ENCODE data around the gene CCDC169. TPM values are rescaled to one million over a fixed set of nuclear protein-coding genes. Genes with fewer than 3 reads are reported as not detected.

The CCDC169 gene
- total RNA-seq, 1 experiment from 2014 or later, result not detected

- DNase-seq (ENCODE audit: low read depth, low spot score) (no peak), ATAC-seq (no peak)
- H3K36me3 ChIP-seq (ENCODE audit: control insufficient read depth in 1 of 2, insufficient read depth in 2 of 2, low read length in 2 of 2), result no peaks in the 10 kb centered on the region
- H4K20me1 ChIP-seq (ENCODE audit: insufficient read depth), result no peaks in the 10 kb centered on the region
- no peak overlapping the region for H3K9ac ChIP-seq (ENCODE audit: low read length)
- H3K27me3 ChIP-seq (ENCODE audit: insufficient read depth, low read length), result no peaks in the 10 kb centered on the region
- no peaks in the 10 kb centered on the region for H3K4me1 ChIP-seq (ENCODE audit: control insufficient read depth in 1 of 2, insufficient read depth in 2 of 2, low read length in 2 of 2)
- intact Hi-C loops (cut with micrococcal nuclease), result no loop called here
- H3K79me2 ChIP-seq (ENCODE audit: insufficient read depth, low read length), result no peaks in the 10 kb centered on the region
- CTCF ChIA-PET, result no interaction called here
- POLR2A ChIA-PET, result no interaction called here
- H3K9me3 ChIP-seq (ENCODE audit: control insufficient read depth in 1 of 2, insufficient read depth in 1 of 2, low read depth in 1 of 2, low read length in 2 of 2), result peaks cover 0 to 26% of the 10 kb centered on the region in 2 experiments; a peak in 2 of 4 replicates
- no peak overlapping the region for H3K27ac ChIP-seq (ENCODE audit: low read depth, low read length)
- H3K4me2 ChIP-seq (ENCODE audit: low read length), result no peak overlapping the region
- no peak overlapping the region for H3K4me3 ChIP-seq (replicated peaks in 1 of 2; ENCODE audit: low read depth in 1 of 2, low read length in 2 of 2)
- RAD21 ChIA-PET (ENCODE audit: low non-redundant PET in 1 of 2, low total read pairs in 2 of 2, uncharacterized antibody in 2 of 2, unreplicated experiment in 2 of 2), result no interaction called here
- H3K9me2 ChIP-seq (ENCODE audit: insufficient read depth), result no peaks in the 10 kb centered on the region
- no peak for TF ChIP-seq MAX (IDR thresholded peaks at IDR 0.05)
- TF ChIP-seq EZH2phosphoT487 (IDR thresholded peaks at IDR 0.05; ENCODE audit: borderline replicate concordance), result no peak
- no peak for TF ChIP-seq ZNF274 (IDR thresholded peaks at IDR 0.05; ENCODE audit: low read depth, low read length)
- no peak for TF ChIP-seq SRF (IDR thresholded peaks at IDR 0.05; ENCODE audit: low read depth)
- TF ChIP-seq SIN3A (IDR thresholded peaks at IDR 0.05; ENCODE audit: low read depth), result no peak
- no peak for TF ChIP-seq ATF3 (IDR thresholded peaks at IDR 0.05)
- TF ChIP-seq CBX3 (IDR thresholded peaks at IDR 0.05; ENCODE audit: low read depth), result no peak
- TF ChIP-seq EGR1 (IDR thresholded peaks at IDR 0.05; ENCODE audit: low read depth), result no peak
- TF ChIP-seq REST (IDR thresholded peaks at IDR 0.05; ENCODE audit: low read depth), result no peak
- no peak overlapping the region for H2AFZ ChIP-seq (ENCODE audit: low read depth, low read length, poor library complexity, severe bottlenecking)
- no TSS peak for BruUV-seq (replicated peaks)
Measured at GRCh38 chr13:36339600-36340155, 42.1 kb upstream of the CCDC169 start.
